Endothelial cell of umbilical vein (primary cell): Measurements from ENCODE around the gene PPP6R1. TPM values are rescaled to one million over a fixed set of nuclear protein-coding genes. Genes with fewer than 3 reads are reported as not detected.

ENCODE experiments used
- BruUV-seq: library from RNA; stranded (reverse); fragments of 400-500 nt; replicated peaks from 2 replicates; lab custom pipeline; 2021; lab: Mats Ljungman, UMichigan
- CTCF ChIA-PET: fragments of 300-600, 350-600 bp; sonication (Branson Sonifier 250); formaldehyde crosslinking; loops from one replicate; lab custom pipeline; 2021; ENCODE audit warnings: antibody characterized with exemption, inconsistent platforms; lab: Charles Lee
- POLR2A ChIA-PET: fragments of 300-600, 350-600 bp; sonication (Branson Sonifier 250); formaldehyde crosslinking; loops from one replicate; lab custom pipeline; 2021; ENCODE audit warnings: antibody characterized with exemption, inconsistent platforms; lab: Charles Lee
- DNase-seq: peaks from one replicate; pipeline ENCODE4 v3.0.0-alpha.2; 2011; ENCODE audit warnings: low read depth, low spot score
- FAIRE-seq: peaks from 2 replicates; lab custom pipeline; 2011; peaks lifted over from hg19 to GRCh38; lab: Jason Lieb, UNC
- H2AFZ ChIP-seq: 2 replicates; pipeline ENCODE4 v1.6.0; 2012; ENCODE audit warnings: low read depth, low read length, control low read depth, inconsistent platforms
- H3K27ac ChIP-seq: 2 replicates; pipeline ENCODE4 v1.5.1; 2011; ENCODE audit warnings: low read depth, mild to moderate bottlenecking, control low read depth, low read length, moderate library complexity; ENCODE audit not compliant: insufficient read depth
- H3K27me3 ChIP-seq, 2 experiments: 2 replicates each; pipeline versions ENCODE4 v1.6.0 to v1.6.1; 2011; ENCODE audit warnings: low read length in 2 of 2, mixed read lengths in 1 of 2; ENCODE audit not compliant: control insufficient read depth in 2 of 2, insufficient read depth in 2 of 2
- H3K36me3 ChIP-seq, 2 experiments: 2 replicates in 1 of 2; 3 replicates in 1 of 2; pipeline ENCODE4 v1.5.1; 2011; ENCODE audit warnings: low read length in 2 of 2, mild to moderate bottlenecking in 1 of 2, moderate library complexity in 1 of 2; ENCODE audit not compliant: control insufficient read depth in 2 of 2, insufficient read depth in 2 of 2; ENCODE audit errors: extremely low read depth in 1 of 2
- H3K4me1 ChIP-seq: 3 replicates; pipeline ENCODE4 v1.5.1; 2011; ENCODE audit warnings: mild to moderate bottlenecking, low read length; ENCODE audit not compliant: control insufficient read depth, insufficient read depth; ENCODE audit errors: extremely low read depth
- H3K4me2 ChIP-seq: 2 replicates; pipeline ENCODE4 v1.6.1; 2011; ENCODE audit warnings: low read length, control low read depth, mixed read lengths; ENCODE audit not compliant: insufficient read depth
- H3K4me3 ChIP-seq, 3 experiments: fragments of 200-600 bp in 1 of 3; sonication (generic), shearing (Covaris generic) in 1 of 3; replicated peaks in 1 of 3; 2 replicates each; pipeline ENCODE4 v1.5.1; 2011 to 2016; ENCODE audit warnings: control low read depth in 3 of 3, low read length in 3 of 3, mild to moderate bottlenecking in 2 of 3, inconsistent platforms in 1 of 3, low read depth in 1 of 3, moderate library complexity in 1 of 3; ENCODE audit not compliant: insufficient read depth in 1 of 3
- H3K79me2 ChIP-seq: 2 replicates; pipeline ENCODE4 v1.6.0; 2012; ENCODE audit warnings: low read length, inconsistent platforms; ENCODE audit not compliant: control insufficient read depth, insufficient read depth
- H3K9ac ChIP-seq: replicated peaks from 2 replicates; pipeline ENCODE3; 2011; ENCODE audit warnings: low read length, control low read depth; ENCODE audit not compliant: insufficient read depth; ENCODE audit errors: extremely low read depth
- H3K9me1 ChIP-seq: replicated peaks from 3 replicates; pipeline ENCODE4 v1.6.0; 2011; ENCODE audit warnings: mild to moderate bottlenecking, low read length; ENCODE audit not compliant: control insufficient read depth, insufficient read depth; ENCODE audit errors: extremely low read depth
- H3K9me3 ChIP-seq: replicated peaks from 2 replicates; pipeline ENCODE4 v1.5.1; 2012; ENCODE audit warnings: low read length, inconsistent platforms; ENCODE audit not compliant: control insufficient read depth, insufficient read depth
- H4K20me1 ChIP-seq: replicated peaks from 2 replicates; pipeline ENCODE3; 2011; ENCODE audit warnings: mild to moderate bottlenecking, low read length; ENCODE audit not compliant: control insufficient read depth, insufficient read depth; ENCODE audit errors: extremely low read depth
- CTCF ChIP-seq, 2 donors: IDR thresholded peaks; 1 replicate in 1 of 2; 2 replicates in 1 of 2; pipeline ENCODE4 v1.5.1; 2011; ENCODE audit warnings: low read length in 2 of 2, mild to moderate bottlenecking in 2 of 2, moderate library complexity in 2 of 2, control low read depth in 1 of 2, inconsistent platforms in 1 of 2, low read depth in 1 of 2; ENCODE audit not compliant: insufficient read depth in 1 of 2; ENCODE audit errors: extremely low read depth in 1 of 2
- FOS ChIP-seq: IDR thresholded peaks from 2 replicates; pipeline ENCODE4 v1.6.1; 2011; ENCODE audit warnings: mild to moderate bottlenecking, low read length, moderate library complexity, borderline replicate concordance; ENCODE audit not compliant: insufficient read depth
- MYC ChIP-seq: IDR thresholded peaks from one replicate; pipeline ENCODE4 v1.6.1; 2011; ENCODE audit warnings: mild to moderate bottlenecking, low read depth, low read length
- POLR2A ChIP-seq: IDR thresholded peaks from 2 replicates; pipeline ENCODE4 v1.6.1; 2012; ENCODE audit warnings: low read depth, mild to moderate bottlenecking, control low read depth, low read length
- POLR2AphosphoS5 ChIP-seq: IDR thresholded peaks from 2 replicates; pipeline ENCODE4 v1.6.1; 2012; ENCODE audit warnings: low read depth, mild to moderate bottlenecking, control low read depth, low read length, moderate library complexity; ENCODE audit not compliant: insufficient read depth
- dilution Hi-C: fragments of 300-500 bp; cut with MboI; formaldehyde crosslinking; loops from one replicate; pipeline ENCODE4 v1.15.0; 2019; ENCODE audit warnings: low sequenced_read_pairs; ENCODE audit not compliant: extremely low pct_ligation_motif_present
- intact Hi-C: fragments of 100-400 bp; cut with micrococcal nuclease; formaldehyde crosslinking; loops from one replicate; pipeline ENCODE4 v1.10.0; 2022
- polyA plus RNA-seq, 4 experiments: library from polyadenylated mRNA; depleted of rRNA in 3 of 4; stranded (reverse) in 3 of 4; unstranded in 1 of 4; fragments of >200 nt; gene quantifications; 2 replicates each; pipeline versions ENCODE4 v1.2.1 to v1.2.3, GENCODE V29; 2011 to 2012; ENCODE audit warnings: missing spikeins in 1 of 4
- total RNA-seq: library from RNA; stranded (reverse); gene quantifications from 2 replicates; pipeline ENCODE4 v1.2.3, GENCODE V29; 2021
- TF ChIP-seq, protein P1 (sequence below): IDR thresholded peaks from 2 replicates; pipeline ENCODE4 v1.6.1; 2011; ENCODE audit not compliant: insufficient read depth, insufficient read length

Gene PPP6R1
- total and polyA plus RNA-seq, 2 donors (not counting 3 experiments of a cell fraction or from before 2014, with no cell fraction given): 35.7 to 71.8 TPM

DNA sequence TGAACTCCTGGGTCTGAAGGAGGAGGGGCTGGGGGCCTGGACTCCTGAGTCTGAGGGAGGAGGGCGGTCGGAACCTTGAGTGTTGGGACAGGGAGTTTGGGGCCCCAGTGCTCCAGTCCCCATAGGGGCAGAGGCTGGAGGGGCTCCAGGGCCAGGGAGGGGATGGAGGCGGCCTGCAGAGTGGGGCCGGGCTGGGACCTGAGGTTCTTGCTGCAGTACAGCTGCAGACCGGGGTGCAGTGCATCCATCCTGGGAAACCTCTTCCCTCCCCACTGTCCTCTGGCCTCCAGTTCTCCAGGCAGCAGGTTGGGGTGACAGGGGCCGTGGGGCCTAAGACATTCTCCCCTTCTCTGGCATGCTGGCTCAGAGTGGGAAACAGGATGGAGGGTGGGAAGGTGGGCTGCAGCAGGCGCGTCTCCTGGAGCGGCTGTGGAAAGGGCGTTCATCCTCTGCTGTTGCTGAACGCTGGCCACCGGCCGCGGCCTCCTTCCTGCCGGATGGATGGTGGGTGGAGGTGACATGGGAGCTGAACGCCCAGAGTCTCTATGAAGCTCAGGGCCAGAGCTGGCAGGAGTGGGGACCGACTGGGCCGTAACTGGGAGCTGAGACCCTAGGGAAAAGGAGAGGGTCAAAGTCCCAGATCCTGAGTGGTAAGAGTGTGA, 26.5 kb upstream of the PPP6R1 start:
- no peak for FAIRE-seq
- no peak overlapping the region for H3K4me3 ChIP-seq
- POLR2A ChIA-PET: no interaction called here
- CTCF ChIA-PET: no interaction called here
- no peak overlapping the region for H3K9ac ChIP-seq
- H3K4me1 ChIP-seq: no peaks in the 10 kb centered on the region
- no peaks in the 10 kb centered on the region for H3K79me2 ChIP-seq
- dilution Hi-C loops: no loop called here
- intact Hi-C loops: no loop called here
- no peaks in the 10 kb centered on the region for H4K20me1 ChIP-seq
- no peak overlapping the region for H2AFZ ChIP-seq
- no peaks in the 10 kb centered on the region for H3K9me1 ChIP-seq
- no peaks in the 10 kb centered on the region for H3K9me3 ChIP-seq
- H3K4me2 ChIP-seq: no peak overlapping the region
- no peaks in the 10 kb centered on the region for H3K36me3 ChIP-seq
- no peak overlapping the region for H3K27ac ChIP-seq
- BruUV-seq: no TSS peak
- TF ChIP-seq FOS (no peak), POLR2A (no peak), CTCF (IDR thresholded peaks at IDR 0.05; ENCODE audit: extremely low read depth in 1 of 2, insufficient read depth in 1 of 2, low read depth in 1 of 2, low read length in 2 of 2) (no peak), MYC (no peak), POLR2AphosphoS5 (no peak)
- TF ChIP-seq, protein P1, sequence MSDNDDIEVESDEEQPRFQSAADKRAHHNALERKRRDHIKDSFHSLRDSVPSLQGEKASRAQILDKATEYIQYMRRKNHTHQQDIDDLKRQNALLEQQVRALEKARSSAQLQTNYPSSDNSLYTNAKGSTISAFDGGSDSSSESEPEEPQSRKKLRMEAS: no peak
- H3K27me3 ChIP-seq: peaks cover 5 to 6% of the 10 kb centered on the region in 2 experiments
- DNase-seq: no peak
